ENCODE measurements around the gene OR9I1. TPM values are rescaled to one million over a fixed set of nuclear protein-coding genes. Genes with fewer than 3 reads are reported as not detected.

The OR9I1 gene
- polyA plus RNA-seq, 1 donor from 2014 or later: not detected

DNA sequence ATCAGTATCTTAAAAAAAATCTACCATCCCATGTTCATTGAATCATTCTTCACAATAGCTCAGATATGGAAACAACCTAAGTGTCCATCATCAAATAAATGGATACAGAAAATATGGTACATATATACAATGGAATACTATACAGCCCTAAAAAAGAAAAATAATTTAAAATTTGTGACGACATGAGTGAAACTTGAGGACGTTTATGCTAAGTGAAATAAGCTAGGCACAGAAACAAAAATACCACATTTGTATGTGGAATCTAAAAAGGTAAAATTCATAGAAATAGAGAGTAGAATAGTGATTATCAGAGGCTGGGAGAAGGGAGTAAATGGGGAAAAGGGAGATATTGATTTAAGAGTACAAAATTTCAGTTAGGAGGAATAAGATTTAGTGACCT, 38.8 kb downstream of the OR9I1 start:
- Histone ChIP-seq H3K9ac (ENCODE audit: low read length) (no peak overlapping the region), H2AFZ (ENCODE audit: low read depth, low read length) (no peak overlapping the region), H3K27me3 (ENCODE audit: insufficient read depth, low read depth, low read length) (no peaks in the 10 kb centered on the region), H3K4me2 (ENCODE audit: low read length) (no peak overlapping the region), H4K20me1 (ENCODE audit: insufficient read depth) (no peaks in the 10 kb centered on the region), H3K27ac (ENCODE audit: low read length) (no peak overlapping the region), H3K36me3 (ENCODE audit: insufficient read depth, low read length) (no peaks in the 10 kb centered on the region), H3K79me2 (replicated peaks; ENCODE audit: insufficient read depth, low read length) (no peaks in the 10 kb centered on the region), H3F3A (ENCODE audit: insufficient read depth, low read length, poor library complexity, severe bottlenecking) (no peaks in the 10 kb centered on the region), H3K9me3 (ENCODE audit: low read length) (no peaks in the 10 kb centered on the region), H3K9me2 (ENCODE audit: insufficient read depth, low read length) (no peaks in the 10 kb centered on the region), H3K4me3 (ENCODE audit: low read length) (no peak overlapping the region)
- TF ChIP-seq SMC3 (conservative IDR thresholded peaks at IDR 0.05; ENCODE audit: poor library complexity) (no peak), MXI1 (conservative IDR thresholded peaks at IDR 0.05; ENCODE audit: poor library complexity, severe bottlenecking) (no peak), CTCF (IDR thresholded peaks at IDR 0.05; ENCODE audit: poor library complexity, severe bottlenecking) (no peak), RAD21 (conservative IDR thresholded peaks at IDR 0.05) (no peak), TAF1 (IDR thresholded peaks at IDR 0.05; ENCODE audit: low read depth) (no peak), POLR2AphosphoS5 (IDR thresholded peaks at IDR 0.05) (no peak), REST (IDR thresholded peaks at IDR 0.05; ENCODE audit: borderline replicate concordance) (no peak), EP300 (conservative IDR thresholded peaks at IDR 0.05; ENCODE audit: poor library complexity, severe bottlenecking) (no peak), EZH2 (IDR thresholded peaks at IDR 0.05; ENCODE audit: borderline replicate concordance, insufficient read depth, low read length, poor library complexity, severe bottlenecking) (no peak)

DNA sequence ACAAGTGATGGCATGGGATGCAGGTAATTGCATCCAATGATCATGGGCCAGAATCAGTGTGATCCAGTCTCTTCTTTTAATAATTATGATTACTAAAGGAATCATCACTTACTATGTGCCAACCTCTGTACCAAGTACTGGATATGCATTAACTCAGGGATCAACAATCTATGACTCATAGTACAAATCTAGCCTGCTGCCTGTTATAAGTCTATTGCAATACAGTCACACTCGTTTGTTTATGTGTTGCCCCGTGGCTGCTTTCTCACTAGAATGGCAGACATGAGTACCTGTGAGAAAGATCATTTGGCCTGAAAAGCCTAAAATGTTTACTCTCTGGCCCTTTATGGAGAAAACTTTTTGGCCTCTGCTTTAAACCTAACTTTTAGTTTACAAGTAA, 49.5 kb downstream of the OR9I1 start:
- Histone ChIP-seq H3K9ac (ENCODE audit: low read length) (no peak overlapping the region), H3K79me2 (replicated peaks; ENCODE audit: insufficient read depth, low read length) (no peaks in the 10 kb centered on the region), H3K36me3 (ENCODE audit: insufficient read depth, low read length) (no peaks in the 10 kb centered on the region), H4K20me1 (ENCODE audit: insufficient read depth) (no peaks in the 10 kb centered on the region), H3K9me3 (ENCODE audit: low read length) (no peaks in the 10 kb centered on the region), H2AFZ (ENCODE audit: low read depth, low read length) (no peak overlapping the region), H3K4me2 (ENCODE audit: low read length) (no peak overlapping the region), H3F3A (ENCODE audit: insufficient read depth, low read length, poor library complexity, severe bottlenecking) (no peaks in the 10 kb centered on the region), H3K4me3 (ENCODE audit: low read length) (no peak overlapping the region), H3K9me2 (ENCODE audit: insufficient read depth, low read length) (no peaks in the 10 kb centered on the region), H3K27me3 (ENCODE audit: insufficient read depth, low read depth, low read length) (no peaks in the 10 kb centered on the region), H3K27ac (ENCODE audit: low read length) (no peak overlapping the region)
- TF ChIP-seq EZH2 (IDR thresholded peaks at IDR 0.05; ENCODE audit: borderline replicate concordance, insufficient read depth, low read length, poor library complexity, severe bottlenecking) (no peak), REST (IDR thresholded peaks at IDR 0.05; ENCODE audit: borderline replicate concordance) (no peak), POLR2AphosphoS5 (IDR thresholded peaks at IDR 0.05) (no peak)
